ENCODE measurements around the gene RASGRF2. TPM values are rescaled to one million over a fixed set of nuclear protein-coding genes. Genes with fewer than 3 reads are reported as not detected.
A peak's percentile ranks its signal among the peaks of the same experiment; 100 is the strongest.

Gene RASGRF2
- polyA plus RNA-seq, 3 donors, result 1.8 to 2.4 (median 2.1) TPM

DNA sequence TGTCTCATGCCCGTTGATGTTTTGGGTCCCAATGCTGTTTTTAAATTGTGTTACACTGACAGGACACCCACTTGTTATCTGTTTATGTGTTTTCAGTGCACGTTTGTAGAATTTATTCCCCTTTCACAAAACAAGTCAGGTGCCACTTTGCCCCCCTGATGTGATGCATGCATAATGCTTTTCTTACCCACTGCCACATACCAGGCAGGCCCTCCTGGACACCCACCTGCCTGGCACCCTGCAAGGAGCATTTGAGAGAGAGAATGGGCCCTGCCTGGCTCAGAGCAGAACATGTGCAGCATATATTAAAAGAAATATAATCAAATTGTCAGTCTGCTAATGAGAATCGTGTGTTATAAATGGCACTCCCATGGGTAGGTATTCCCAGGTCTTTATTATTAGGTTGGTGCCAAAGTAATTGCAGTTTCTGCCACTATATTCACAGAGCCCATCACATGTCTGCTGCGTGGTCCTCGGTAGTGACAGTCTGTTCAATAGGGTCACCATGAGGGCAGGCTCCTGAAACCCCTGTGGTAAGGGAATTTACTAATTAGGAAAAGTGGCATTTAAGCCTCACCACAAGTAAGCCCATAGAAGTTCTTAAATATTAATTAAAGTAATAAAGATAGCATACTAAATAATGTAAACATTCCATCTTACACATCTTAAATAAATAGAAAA, 220.8 kb downstream of the RASGRF2 start:
- no peak for DNase-seq (ENCODE audit: extremely low read depth in 1 of 11, low read depth in 9 of 11, low spot score in 4 of 11)

DNA sequence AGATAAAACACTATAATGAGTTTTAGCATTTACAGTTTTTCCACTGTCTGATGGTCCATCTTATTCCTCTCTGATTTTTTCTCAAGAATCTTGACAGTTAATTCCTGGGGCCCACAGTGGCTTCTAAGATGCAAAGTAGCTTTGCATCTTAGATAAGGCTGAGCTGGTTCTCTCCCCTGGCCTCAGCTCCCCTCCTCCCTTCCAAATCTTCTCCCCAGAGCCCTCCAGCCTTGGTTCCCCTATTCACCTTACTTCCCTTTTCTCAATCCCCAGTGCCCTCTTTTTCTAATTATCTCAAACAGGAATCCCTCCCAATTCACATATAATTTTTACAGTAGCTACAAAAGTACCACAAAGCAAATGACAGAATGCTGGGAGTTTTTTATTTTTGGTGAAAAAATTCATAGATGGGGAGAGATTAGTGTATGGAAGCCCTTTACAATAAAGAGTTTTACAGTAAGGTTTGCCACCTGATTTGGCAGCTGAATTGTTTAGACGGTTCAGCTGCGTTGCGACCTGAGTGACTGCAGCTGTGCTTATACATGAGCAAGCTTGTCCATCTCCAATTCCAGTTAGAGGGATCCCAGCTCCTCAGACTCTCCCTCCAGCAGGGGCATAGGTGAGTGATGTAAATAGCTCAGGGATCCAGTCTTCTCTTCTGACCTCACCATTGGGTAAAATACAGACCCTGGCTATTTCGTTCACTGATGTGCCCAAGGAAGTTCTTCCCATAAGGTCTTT, 221.6 kb downstream of the RASGRF2 start:
- DNase-seq (ENCODE audit: extremely low read depth in 1 of 11, low read depth in 9 of 11, low spot score in 4 of 11), result no peak

DNA sequence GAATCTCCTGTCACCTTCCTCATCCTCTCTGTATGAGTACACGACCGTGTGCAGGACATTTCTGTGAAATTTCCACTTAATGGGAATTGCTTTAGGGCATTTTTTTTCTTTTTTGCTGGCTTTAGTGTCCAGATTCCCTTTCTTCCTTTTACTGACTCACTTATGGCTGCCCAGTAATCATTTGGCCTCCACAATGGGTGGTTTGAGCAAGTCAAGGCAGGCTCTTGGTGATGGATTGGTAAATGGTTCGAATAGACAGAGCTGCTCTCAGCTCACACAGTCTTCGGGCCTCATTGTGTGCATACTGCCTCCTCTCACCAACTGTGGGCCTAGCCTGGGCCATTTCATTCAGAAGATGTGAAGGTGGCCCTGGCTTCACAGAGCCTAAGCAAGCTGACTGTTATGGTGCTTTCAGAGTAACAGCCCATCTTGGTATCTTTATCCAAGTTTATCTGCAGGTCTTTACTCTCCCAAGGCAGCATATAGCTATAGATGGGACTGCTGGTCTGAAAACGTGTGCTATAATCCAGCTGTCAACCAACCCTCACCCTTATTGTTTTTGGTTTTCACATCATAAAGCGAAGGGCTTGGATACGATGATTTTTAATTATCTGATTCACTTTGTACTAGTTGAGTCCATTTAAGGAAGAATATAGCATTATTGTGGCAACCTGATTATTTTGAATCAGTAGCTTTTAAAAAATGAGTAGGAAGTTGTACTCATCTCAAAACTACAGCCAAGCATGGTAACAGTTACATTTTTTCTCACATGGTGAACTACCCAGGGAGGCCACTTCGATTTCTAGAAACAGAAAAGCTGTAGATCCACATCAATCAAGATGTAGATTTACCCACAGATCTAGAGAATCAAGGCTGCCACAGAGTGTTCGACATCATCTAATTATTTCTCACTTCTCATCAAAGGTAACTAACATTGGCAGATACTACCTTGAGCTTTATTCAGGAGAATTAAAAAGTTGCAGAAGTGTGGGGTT, 222.5 kb downstream of the RASGRF2 start:
- no peak for DNase-seq (ENCODE audit: extremely low read depth in 1 of 11, low read depth in 9 of 11, low spot score in 4 of 11)

DNA sequence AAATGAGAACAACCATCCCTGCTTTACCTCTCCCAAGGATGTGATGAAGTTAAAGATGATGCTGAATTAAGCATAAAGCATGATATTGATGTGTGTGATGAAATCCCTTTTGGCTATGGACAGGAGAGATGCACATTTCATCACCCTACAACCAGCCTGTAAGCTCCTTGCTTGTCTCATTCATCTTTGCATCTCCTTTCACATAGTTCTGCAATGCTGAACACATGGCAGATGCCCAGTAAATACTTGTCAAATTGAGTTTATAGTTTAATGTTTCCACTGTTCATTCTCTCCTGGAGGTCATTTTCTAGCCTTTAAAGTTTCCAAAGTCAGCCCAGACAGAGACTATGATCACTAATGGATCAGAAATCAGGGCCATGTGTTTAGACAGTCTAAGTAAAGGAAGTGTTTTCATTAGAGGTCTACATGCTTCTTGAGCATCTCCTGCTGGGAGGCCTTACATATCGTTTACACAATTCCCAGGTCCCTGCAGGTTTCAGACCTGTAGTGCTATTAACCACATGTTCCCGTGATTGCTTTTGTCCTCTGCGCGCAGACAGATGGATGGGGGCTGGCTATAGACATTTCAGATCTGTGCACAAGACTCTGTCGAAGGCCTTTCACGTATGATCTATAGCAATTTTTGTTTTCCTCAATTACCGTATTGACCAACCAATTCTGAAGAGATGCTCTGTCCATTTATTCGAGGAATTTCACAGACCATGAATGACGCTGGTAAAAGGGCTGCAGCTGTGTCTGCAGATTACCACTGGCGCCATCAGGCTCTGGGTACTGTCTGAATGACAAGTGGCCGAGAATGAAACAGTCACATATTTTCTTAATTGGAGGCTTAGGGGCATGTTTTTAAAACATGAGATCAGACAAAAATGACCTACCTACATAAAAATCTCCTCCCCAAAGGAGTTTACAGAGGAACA, 223.9 kb downstream of the RASGRF2 start:
- DNase-seq (ENCODE audit: extremely low read depth in 1 of 11, low read depth in 9 of 11, low spot score in 4 of 11), result no peak

DNA sequence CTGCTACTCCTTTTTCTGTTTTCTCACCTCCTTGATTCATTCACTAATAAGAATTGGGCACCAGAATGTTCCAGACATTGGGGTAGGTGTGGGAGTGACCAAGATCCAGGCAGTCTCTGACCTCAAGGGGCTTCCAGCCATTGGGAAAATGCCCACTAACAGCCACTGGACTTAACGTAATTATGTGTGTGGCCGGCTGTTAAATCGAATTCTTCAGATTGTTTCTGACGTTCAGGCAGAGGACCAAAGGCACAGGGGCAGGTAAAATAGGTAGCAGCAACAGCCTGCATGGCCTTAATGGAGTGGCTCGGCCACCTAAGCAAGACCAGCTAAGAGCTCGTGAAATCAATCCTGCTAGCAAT, 224.6 kb downstream of the RASGRF2 start:
- no peak for DNase-seq (ENCODE audit: extremely low read depth in 1 of 11, low read depth in 9 of 11, low spot score in 4 of 11)

DNA sequence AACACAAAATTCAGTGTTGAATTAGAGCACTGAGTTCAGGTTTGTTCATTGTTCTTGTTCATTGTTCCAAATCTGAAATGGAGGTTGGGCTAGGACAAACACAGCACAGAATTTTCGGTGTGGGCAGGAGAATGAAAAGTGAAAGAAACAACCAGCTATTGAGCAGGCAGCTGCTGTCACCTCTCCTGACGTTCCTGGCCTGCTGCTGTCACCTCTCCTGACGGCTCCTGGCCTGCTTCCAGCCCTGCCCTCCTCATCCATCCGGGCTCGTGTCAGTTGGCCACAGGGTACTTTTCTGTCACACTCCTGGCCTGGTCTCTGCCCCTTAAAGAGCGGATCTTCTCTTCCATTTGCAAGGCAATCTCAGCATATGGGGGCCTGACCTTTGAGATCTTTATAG, 227.7 kb downstream of the RASGRF2 start:
- no peak for DNase-seq (ENCODE audit: extremely low read depth in 1 of 11, low read depth in 9 of 11, low spot score in 4 of 11)

DNA sequence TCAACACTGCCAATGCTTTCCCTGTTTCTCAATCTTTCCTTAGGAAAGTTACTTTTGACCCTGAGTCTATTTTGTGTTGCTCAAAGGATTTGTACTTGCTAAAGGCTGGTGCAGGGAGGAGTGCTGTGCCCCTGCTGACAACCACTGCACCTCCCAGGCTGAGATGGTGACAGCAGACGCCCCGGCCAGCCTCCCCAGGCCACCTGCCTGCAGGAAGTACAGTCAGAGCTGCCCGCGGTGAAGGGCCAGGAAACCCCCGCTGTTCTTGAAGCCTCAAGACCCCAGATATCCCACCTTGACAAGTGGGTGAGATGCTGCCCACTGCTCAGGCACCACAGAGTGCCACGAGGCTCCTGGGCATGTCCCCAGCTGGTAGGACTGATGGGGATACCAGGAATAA, 228.8 kb downstream of the RASGRF2 start:
- DNase-seq (ENCODE audit: extremely low read depth in 1 of 11, low read depth in 9 of 11, low spot score in 4 of 11), result no peak

DNA sequence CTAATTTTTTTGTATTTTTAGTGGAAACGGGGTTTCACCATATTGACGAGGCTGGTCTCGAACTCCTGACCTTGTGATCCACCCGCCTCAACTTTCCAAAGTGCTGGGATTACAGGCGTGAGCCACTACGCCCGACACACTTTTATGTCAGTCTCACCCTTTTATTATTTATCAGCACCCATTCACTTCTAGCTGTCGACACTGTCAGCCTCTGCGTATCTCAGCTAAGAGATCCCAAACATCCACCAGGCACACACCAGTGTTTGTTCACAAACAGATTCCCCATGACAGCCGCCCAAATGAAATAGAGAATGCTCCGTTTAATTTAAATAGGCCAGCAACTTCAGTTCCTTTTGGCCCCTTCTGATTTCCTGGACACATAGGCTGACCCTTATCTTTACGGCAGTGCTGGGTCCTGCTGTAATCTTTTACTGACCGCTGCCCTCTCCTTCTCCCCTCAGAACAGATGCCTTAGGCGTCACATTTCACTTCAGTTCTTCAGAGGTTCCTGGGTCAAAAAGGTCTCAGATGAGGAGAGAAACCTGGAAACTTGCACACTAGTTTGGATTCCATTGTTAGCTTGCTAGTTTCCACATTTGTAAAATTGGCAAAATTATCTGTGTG, 229.8 kb downstream of the RASGRF2 start:
- DNase-seq (ENCODE audit: extremely low read depth in 1 of 11, low read depth in 9 of 11, low spot score in 4 of 11), result no peak

DNA sequence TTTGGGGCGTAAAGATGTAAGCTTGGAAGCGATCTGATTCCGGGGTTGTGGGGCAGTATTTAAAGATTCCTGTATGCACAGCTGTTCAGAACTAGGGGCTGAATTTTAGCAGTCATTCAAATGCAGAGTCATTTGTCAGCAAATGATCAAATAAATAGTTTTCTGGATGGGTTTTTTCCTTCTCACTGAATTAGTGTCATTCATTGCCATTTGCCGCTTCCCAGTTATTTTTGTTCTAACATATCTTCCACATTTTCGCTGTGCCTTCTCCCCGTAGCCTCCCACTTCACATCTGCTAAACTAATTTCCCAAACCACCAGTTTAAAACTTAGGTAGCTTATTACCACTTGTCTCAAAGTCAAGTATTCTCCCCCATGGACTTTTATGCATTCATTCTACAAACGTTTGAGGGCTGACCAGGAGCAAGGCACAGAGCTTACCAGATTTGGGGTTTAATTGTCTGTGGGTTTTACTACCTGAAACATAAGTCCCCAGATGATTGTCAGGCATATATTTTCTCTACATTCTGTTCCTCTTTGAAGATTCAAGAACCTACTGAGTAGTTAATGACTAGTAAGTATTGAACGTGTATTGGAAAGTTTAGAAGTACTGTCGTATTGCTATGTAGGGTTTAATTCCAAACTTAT, 231.7 kb downstream of the RASGRF2 start:
- no peak for DNase-seq (ENCODE audit: extremely low read depth in 1 of 11, low read depth in 9 of 11, low spot score in 4 of 11)

DNA sequence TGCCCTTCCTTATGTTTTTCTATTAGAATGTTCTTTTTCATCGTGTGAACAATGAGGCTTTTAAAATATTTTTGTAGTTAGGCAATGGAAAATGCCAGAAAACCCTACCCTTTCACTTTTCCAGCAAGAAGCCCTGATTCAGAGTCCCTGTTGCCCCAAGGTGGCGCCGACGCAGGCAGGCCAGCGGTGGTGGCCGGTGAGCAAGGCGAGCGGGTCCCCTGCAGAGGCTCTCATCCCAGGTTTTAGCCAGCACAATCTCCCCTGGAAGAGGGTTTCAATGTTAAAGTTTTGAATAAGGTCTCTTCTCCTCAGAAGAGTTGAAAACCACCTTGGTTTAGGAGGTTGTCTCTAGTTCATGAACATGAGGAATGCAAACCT, 232.2 kb downstream of the RASGRF2 start:
- DNase-seq (ENCODE audit: extremely low read depth in 1 of 11, low read depth in 9 of 11, low spot score in 4 of 11), result no peak

DNA sequence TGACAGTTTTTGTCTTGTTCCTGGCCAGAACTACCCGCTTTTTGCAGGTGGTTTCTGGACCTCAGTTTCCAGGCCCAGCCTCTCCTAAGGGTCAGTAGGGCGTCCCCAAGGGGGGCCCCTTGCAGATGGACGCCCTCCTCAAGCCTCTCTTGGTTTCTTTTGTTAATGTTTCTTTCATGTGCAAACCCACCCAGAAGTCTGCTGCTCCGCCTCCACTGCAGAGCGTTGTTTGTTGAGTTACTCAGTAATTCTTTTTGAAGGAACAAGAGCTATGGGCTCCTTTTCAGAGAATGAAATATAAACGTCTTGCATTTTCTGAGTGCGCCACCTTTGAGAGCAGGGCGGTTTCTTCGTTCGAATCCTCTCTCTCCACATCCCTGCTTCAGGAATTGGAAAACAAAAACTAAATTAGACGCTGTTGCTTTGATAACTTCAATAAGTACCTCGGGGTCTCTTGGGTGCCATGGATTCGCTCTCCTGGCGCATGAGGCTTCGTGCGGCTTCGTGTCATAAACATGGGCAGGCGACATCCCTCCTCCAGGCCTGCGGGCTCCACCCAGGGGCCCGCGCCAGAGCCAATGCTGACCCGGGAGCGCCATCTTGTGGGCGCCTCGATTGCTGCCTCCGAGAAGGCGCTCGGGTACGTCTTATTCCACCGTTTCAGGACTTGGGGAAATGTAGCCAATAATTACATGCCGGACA, 234.6 kb downstream of the RASGRF2 start:
- DNase-seq (ENCODE audit: extremely low read depth in 1 of 11, low read depth in 9 of 11, low spot score in 4 of 11), result peak; percentile 52 to 76 (median 66)

DNA sequence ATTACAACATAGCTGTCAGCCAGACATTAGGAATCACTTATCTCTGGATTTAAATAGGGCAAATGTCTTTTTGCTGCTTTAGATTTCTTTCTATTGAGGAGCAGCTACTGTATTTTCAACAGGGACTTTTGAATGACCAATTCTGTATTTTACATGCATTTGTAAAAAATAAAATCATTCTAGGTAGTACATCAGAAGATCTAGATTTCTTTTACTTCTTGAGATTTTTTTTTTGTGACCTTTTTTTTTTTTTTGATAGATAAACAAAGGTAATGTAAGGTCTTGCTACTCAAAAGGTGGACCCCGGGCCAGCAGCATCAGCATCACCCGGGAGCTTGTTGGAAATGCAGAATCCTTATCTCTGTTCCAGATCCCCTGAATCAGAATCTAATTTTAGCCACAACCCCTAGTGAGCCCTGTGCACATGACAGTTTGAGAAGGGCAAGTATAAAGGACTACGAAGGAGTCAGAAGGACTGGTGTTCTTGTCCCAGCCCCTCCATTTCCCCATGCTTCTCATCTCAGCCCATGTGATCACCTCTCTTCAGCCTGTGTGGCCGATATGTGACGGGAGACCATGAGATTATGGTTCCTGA, 235.3 kb downstream of the RASGRF2 start:
- DNase-seq (ENCODE audit: extremely low read depth in 1 of 11, low read depth in 9 of 11, low spot score in 4 of 11), result no peak

DNA sequence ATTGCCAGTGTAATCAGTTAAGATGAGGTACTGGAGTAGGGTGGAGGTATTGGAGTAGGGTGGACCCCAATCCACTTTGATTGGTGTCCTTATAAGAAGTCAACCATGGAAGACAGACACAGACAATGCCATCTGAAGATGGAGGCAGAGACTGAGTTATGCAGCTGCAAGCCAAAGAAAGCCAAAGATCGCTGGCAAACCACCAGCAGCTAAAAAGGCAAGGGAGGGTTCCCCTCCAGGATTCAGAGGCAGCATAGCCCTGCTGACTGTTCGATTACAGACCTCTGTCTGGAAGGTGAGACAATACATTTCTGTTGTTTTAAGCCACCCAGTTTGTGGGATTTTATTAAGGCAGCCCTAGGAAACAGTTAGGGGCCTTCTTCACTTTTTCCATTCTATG, 242.5 kb downstream of the RASGRF2 start:
- no peak for DNase-seq (ENCODE audit: extremely low read depth in 1 of 11, low read depth in 9 of 11, low spot score in 4 of 11)

DNA sequence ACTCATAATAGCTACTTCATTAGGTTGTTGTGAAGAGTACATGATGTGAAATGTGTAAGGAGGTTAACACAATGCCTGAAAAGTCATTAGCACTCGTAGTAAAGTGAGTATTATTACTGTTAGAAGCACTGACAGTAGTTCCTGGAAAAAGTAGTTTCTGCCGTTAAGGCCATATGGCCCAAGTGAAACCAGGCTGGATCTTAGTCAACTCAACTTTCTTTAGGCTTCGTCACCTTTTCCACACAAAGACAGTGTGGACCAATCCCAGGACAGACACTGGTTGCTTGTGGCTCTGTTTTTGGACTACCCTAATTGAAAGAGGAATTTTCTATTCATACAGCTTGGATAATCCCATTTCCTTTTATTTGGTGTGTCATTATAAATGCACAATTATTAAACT, 243.6 kb downstream of the RASGRF2 start:
- no peak for DNase-seq (ENCODE audit: extremely low read depth in 1 of 11, low read depth in 9 of 11, low spot score in 4 of 11)

DNA sequence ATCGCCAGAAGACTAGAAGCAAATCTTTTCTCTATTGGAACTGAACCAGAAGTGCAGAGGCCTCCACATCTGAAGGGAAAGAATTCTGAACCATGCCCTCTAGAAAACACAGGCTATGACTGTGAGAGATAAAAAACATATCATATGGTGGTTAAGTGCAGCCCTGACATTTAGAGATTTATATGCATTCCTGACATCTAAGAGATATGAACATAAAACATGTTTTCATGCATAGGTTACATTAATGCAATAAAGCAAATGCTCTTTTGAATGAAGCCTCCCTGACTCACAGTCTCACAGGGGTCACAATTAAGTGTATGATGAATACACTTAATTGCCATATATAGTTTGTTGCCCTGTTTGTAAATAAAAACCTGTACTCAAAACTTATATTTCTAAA, 244.0 kb downstream of the RASGRF2 start:
- no peak for DNase-seq (ENCODE audit: extremely low read depth in 1 of 11, low read depth in 9 of 11, low spot score in 4 of 11)

DNA sequence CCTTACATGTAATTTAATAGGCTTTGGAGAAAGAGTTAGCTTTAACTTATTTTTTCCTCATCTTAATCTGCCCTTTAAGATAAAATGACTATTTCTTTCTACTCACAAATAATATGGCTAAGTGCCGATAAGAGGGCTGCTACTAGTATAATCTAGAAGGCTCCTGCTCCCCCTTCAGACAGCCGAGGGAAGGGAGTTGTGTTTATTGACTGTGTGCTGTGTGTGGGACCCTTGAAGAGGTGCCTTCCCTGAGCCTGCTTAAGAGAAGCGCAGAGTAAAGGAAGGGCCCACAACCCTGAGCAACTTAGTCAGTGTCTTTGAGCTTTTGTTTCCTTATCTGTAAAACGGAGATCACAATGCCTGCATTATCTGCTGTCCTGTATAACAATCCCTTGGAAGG, 244.9 kb downstream of the RASGRF2 start:
- no peak for DNase-seq (ENCODE audit: extremely low read depth in 1 of 11, low read depth in 9 of 11, low spot score in 4 of 11)

DNA sequence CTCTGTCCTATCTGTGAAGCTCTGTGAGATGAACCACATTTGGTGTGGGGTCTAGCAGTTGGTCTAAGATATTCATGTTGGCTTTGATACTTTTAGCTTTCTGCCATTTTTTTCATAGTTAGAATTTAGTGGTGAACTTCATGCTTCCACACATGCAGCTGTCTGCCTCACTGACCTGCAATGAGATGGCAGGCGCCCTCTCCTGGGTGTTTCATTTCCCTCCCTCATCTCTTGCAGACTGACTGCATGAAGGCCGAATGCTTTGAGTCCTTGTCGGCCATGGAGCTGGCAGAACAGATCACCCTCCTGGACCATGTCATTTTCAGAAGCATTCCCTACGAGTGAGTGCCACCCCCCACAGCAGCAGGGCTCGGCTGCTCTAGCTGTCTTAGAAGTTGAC, 246.8 kb downstream of the RASGRF2 start:
- DNase-seq (ENCODE audit: extremely low read depth in 1 of 11, low read depth in 9 of 11, low spot score in 4 of 11), result no peak

Measured in renal cortex interstitium (tissue), 11 donors.